Breast epithelium (tissue), 4 donors: Measurements from ENCODE around the gene TNFSF9. TPM values are rescaled to one million over a fixed set of nuclear protein-coding genes. Genes with fewer than 3 reads are reported as not detected.
"Not testable (repeated sequence)": the region's sequence is repeated elsewhere in the genome, so short reads cannot be mapped to it uniquely, and the experiment has no call there.

ENCODE experiments used
- DNase-seq, 2 donors: peaks; one replicate each; pipeline ENCODE4 v3.0.0-alpha.2; 2019; ENCODE audit warnings: low spot score in 2 of 2
- H3K27ac ChIP-seq, 2 donors: fragments of 200-600 bp; sonication (generic) in 1 of 2; one replicate each; pipeline ENCODE4 v1.5.1; 2016 to 2019; ENCODE audit warnings: mild to moderate bottlenecking in 1 of 2
- H3K27me3 ChIP-seq, 2 donors: fragments of 200-600 bp; sonication (generic) in 1 of 2; one replicate each; pipeline versions ENCODE4 v1.5.1 to v1.6.0; 2017 to 2019; ENCODE audit warnings: control low read depth in 1 of 2, mild to moderate bottlenecking in 1 of 2
- H3K36me3 ChIP-seq: fragments of 200-600 bp; one replicate; pipeline ENCODE4 v1.5.1; 2019
- H3K4me1 ChIP-seq, 2 donors: fragments of 200-600 bp; sonication (generic); one replicate each; pipeline ENCODE4 v1.5.1; 2016 to 2019; ENCODE audit warnings: control low read depth in 1 of 2
- H3K4me3 ChIP-seq, 3 donors: fragments of 200-600 bp; sonication (generic); 1 replicate in 2 of 3; 2 replicates in 1 of 3; pipeline ENCODE4 v1.5.1; 2016 to 2019; ENCODE audit warnings: mild to moderate bottlenecking in 3 of 3, moderate library complexity in 2 of 3
- H3K9me3 ChIP-seq, 2 donors: fragments of 200-600 bp; sonication (generic) in 1 of 2; one replicate each; pipeline ENCODE4 v1.5.1; 2016 to 2019; ENCODE audit warnings: control low read depth in 1 of 2
- CTCF ChIP-seq, 3 donors: fragments of 450-650 bp; IDR thresholded peaks; one replicate each; pipeline ENCODE4 v1.5.1; 2016 to 2017; ENCODE audit warnings: antibody characterized with exemption in 3 of 3, mild to moderate bottlenecking in 3 of 3, moderate library complexity in 3 of 3
- POLR2A ChIP-seq: fragments of 450-650 bp; IDR thresholded peaks from one replicate; pipeline ENCODE4 v1.6.1; 2016; ENCODE audit warnings: antibody characterized with exemption, mild to moderate bottlenecking, moderate library complexity
- POLR2AphosphoS5 ChIP-seq, 3 donors: sonication (generic); formaldehyde crosslinking; IDR thresholded peaks; one replicate each; pipeline ENCODE4 v1.6.1; 2017; ENCODE audit warnings: antibody characterized with exemption in 3 of 3
- intact Hi-C: fragments of 100-400 bp; cut with DNase I; formaldehyde crosslinking; loops from one replicate; pipeline ENCODE4 v1.15.1; 2023; ENCODE audit warnings: low total_unique reads
- total RNA-seq, 3 donors: library from RNA; depleted of rRNA; stranded (reverse); fragments of >200 nt; gene quantifications; one replicate each; pipeline ENCODE4 v1.1.0, GENCODE V29; 2016

Gene TNFSF9
- total RNA-seq, 3 donors from 2014 or later: 0.33 to 1.6 (median 0.44) TPM

- H3K36me3 ChIP-seq: no peaks in the 10 kb centered on the region
- H3K4me3 ChIP-seq: no peak overlapping the region
- no peak overlapping the region for H3K27ac ChIP-seq
- H3K9me3 ChIP-seq: peaks cover 0 to 12% of the 10 kb centered on the region in 2 donors
- peaks cover 0 to 2% of the 10 kb centered on the region in 2 donors for H3K27me3 ChIP-seq
- no peak for DNase-seq
- no peaks in the 10 kb centered on the region for H3K4me1 ChIP-seq
- TF ChIP-seq POLR2AphosphoS5 (IDR thresholded peaks at IDR 0.05) (no peak), CTCF (IDR thresholded peaks at IDR 0.05) (no peak), POLR2A (no peak)
- intact Hi-C loops: no loop called here
Observed at GRCh38 chr19:6564393-6564792, 33.6 kb downstream of the TNFSF9 start.

- DNase-seq, H3K27ac ChIP-seq, H3K4me1 ChIP-seq, H3K4me3 ChIP-seq, H3K36me3 ChIP-seq, intact Hi-C loops: not testable (repeated sequence)
- Histone ChIP-seq H3K27me3 (peaks cover 0 to 11% of the 10 kb centered on the region in 2 donors), H3K9me3 (peaks cover 0 to 23% of the 10 kb centered on the region in 2 donors)
Observed at GRCh38 chr19:6566727-6567126, 35.9 kb downstream of the TNFSF9 start.

- TF ChIP-seq POLR2A (no peak), POLR2AphosphoS5 (IDR thresholded peaks at IDR 0.05) (no peak), CTCF (IDR thresholded peaks at IDR 0.05) (no peak)
- Histone ChIP-seq H3K36me3 (no peaks in the 10 kb centered on the region), H3K4me3 (no peak overlapping the region), H3K9me3 (peaks cover 0 to 23% of the 10 kb centered on the region in 2 donors), H3K27ac (no peak overlapping the region), H3K4me1 (no peaks in the 10 kb centered on the region), H3K27me3 (peaks cover 0 to 17% of the 10 kb centered on the region in 2 donors)
- no peak for DNase-seq
- intact Hi-C loops: no loop called here
Observed at GRCh38 chr19:6568010-6568526, 37.2 kb downstream of the TNFSF9 start.

GRCh38 chr19:6568816-6569215 lies 38.0 kb downstream of the TNFSF9 start:
- H3K27me3 ChIP-seq: peaks cover 0 to 17% of the 10 kb centered on the region in 2 donors
- H3K9me3 ChIP-seq: peaks cover 0 to 20% of the 10 kb centered on the region in 2 donors
- H3K4me3 ChIP-seq: no peak overlapping the region
- H3K36me3 ChIP-seq: no peaks in the 10 kb centered on the region
- no peaks in the 10 kb centered on the region for H3K4me1 ChIP-seq
- TF ChIP-seq CTCF (IDR thresholded peaks at IDR 0.05) (no peak), POLR2AphosphoS5 (IDR thresholded peaks at IDR 0.05) (no peak), POLR2A (no peak)
- no peak overlapping the region for H3K27ac ChIP-seq
- intact Hi-C loops: no loop called here
- no peak for DNase-seq

GRCh38 chr19:6570764-6571163 lies 39.9 kb downstream of the TNFSF9 start:
- H3K9me3 ChIP-seq: peaks cover 0 to 12% of the 10 kb centered on the region in 2 donors
- no peaks in the 10 kb centered on the region for H3K4me1 ChIP-seq
- TF ChIP-seq CTCF (IDR thresholded peaks at IDR 0.05) (no peak), POLR2AphosphoS5 (IDR thresholded peaks at IDR 0.05) (no peak), POLR2A (no peak)
- no peaks in the 10 kb centered on the region for H3K36me3 ChIP-seq
- DNase-seq: no peak
- peaks cover 0 to 17% of the 10 kb centered on the region in 2 donors for H3K27me3 ChIP-seq
- intact Hi-C loops: no loop called here
- H3K27ac ChIP-seq: no peak overlapping the region
- no peak overlapping the region for H3K4me3 ChIP-seq

GRCh38 chr19:6571167-6571566 lies 40.3 kb downstream of the TNFSF9 start:
- peaks cover 0 to 12% of the 10 kb centered on the region in 2 donors for H3K9me3 ChIP-seq
- intact Hi-C loops: no loop called here
- H3K4me1 ChIP-seq: no peaks in the 10 kb centered on the region
- peaks cover 0 to 17% of the 10 kb centered on the region in 2 donors for H3K27me3 ChIP-seq
- no peaks in the 10 kb centered on the region for H3K36me3 ChIP-seq
- no peak overlapping the region for H3K27ac ChIP-seq
- DNase-seq: no peak
- no peak for TF ChIP-seq POLR2A
- TF ChIP-seq CTCF (IDR thresholded peaks at IDR 0.05): no peak
- no peak for TF ChIP-seq POLR2AphosphoS5 (IDR thresholded peaks at IDR 0.05)
- H3K4me3 ChIP-seq: no peak overlapping the region
